Transverse colon (tissue), 4 donors: ENCODE results near the gene DNAH2. TPM values are rescaled to one million over a fixed set of nuclear protein-coding genes. Genes with fewer than 3 reads are reported as not detected.
A peak's percentile ranks its signal among the peaks of the same experiment; 100 is the strongest.

Experiments used
- DNase-seq: peaks from one replicate; pipeline ENCODE4 v3.0.0-alpha.2; 2019
- H3K27ac ChIP-seq, 4 donors: fragments of 200-600 bp; sonication (generic); 2 replicates each; pipeline ENCODE4 v1.5.1; 2016 to 2018; ENCODE audit warnings: inconsistent platforms in 4 of 4
- H3K27me3 ChIP-seq: fragments of 200-600 bp; sonication (generic); 2 replicates; pipeline ENCODE4 v1.5.1; 2017; ENCODE audit warnings: inconsistent platforms
- H3K36me3 ChIP-seq, 4 donors: fragments of 200-600 bp; sonication (generic); 2 replicates each; pipeline ENCODE4 v1.5.1; 2017 to 2019; ENCODE audit warnings: inconsistent platforms in 4 of 4
- H3K4me1 ChIP-seq, 4 donors: fragments of 200-600 bp; sonication (generic); 2 replicates each; pipeline ENCODE4 v1.5.1; 2017 to 2020; ENCODE audit warnings: inconsistent platforms in 4 of 4
- H3K4me3 ChIP-seq, 4 donors: fragments of 200-600 bp; sonication (generic); 1 replicate in 1 of 4; 2 replicates in 3 of 4; pipeline versions ENCODE4 v1.5.1 to v1.6.1; 2017 to 2019; ENCODE audit warnings: inconsistent platforms in 4 of 4
- H3K9me3 ChIP-seq, 2 donors: fragments of 200-600 bp; sonication (generic); 2 replicates each; pipeline ENCODE4 v1.5.1; 2017 to 2019; ENCODE audit warnings: inconsistent platforms in 2 of 2
- EP300 ChIP-seq: sonication (generic); formaldehyde crosslinking; IDR thresholded peaks from one replicate; pipeline ENCODE4 v1.6.1; 2017; ENCODE audit warnings: antibody characterized with exemption, low read depth
- POLR2A ChIP-seq: fragments of 450-650 bp; IDR thresholded peaks from one replicate; pipeline ENCODE4 v1.6.1; 2016; ENCODE audit warnings: antibody characterized with exemption, mild to moderate bottlenecking, moderate library complexity
- POLR2AphosphoS5 ChIP-seq, 3 donors: sonication (generic); formaldehyde crosslinking; IDR thresholded peaks; one replicate each; pipeline ENCODE4 v1.6.1; 2016; ENCODE audit warnings: antibody characterized with exemption in 3 of 3
- WGBS, 2 donors: methylation state at CpG; one replicate each; pipeline ENCODE4 v1.1.5; 2018; ENCODE audit warnings: low coverage in 1 of 2; 5-methylcytosine and 5-hydroxymethylcytosine counted together
- in situ Hi-C, 4 donors: fragments of 200-750 bp; cut with MboI; loops; one replicate each; pipeline versions ENCODE4 v1.15.0 to v1.15.1; 2017; ENCODE audit warnings: low sequenced_read_pairs in 3 of 4, low pct_ligation_motif_present in 1 of 4, low pct_unique_long_range_greater_than_20kb in 1 of 4
- intact Hi-C: fragments of 100-400 bp; cut with DNase I; formaldehyde crosslinking; loops from one replicate; pipeline ENCODE4 v1.15.1; 2023; ENCODE audit warnings: low total_unique reads
- total RNA-seq, 4 donors: library from RNA; depleted of rRNA; stranded (reverse); fragments of >200 nt; gene quantifications; one replicate each; pipeline ENCODE4 v1.1.0, GENCODE V29; 2016
- TF ChIP-seq, protein P1 (sequence below), 5 experiments: fragments of 200-600 bp in 3 of 5; fragments of 450-650 bp in 2 of 5; sonication (generic) in 3 of 5; IDR thresholded peaks; 1 replicate in 2 of 5; 2 replicates in 3 of 5; pipeline ENCODE4 v1.5.1; 2016 to 2017; ENCODE audit warnings: antibody characterized with exemption in 5 of 5, inconsistent platforms in 3 of 5, mild to moderate bottlenecking in 2 of 5, moderate library complexity in 1 of 5

DNAH2 gene
- total RNA-seq, 4 donors from 2014 or later, result under 0.01 to 0.55 (median 0.18) TPM

- peaks cover 15 to 38% (median 25%) of the 10 kb centered on the region in 4 donors for H3K4me1 ChIP-seq
- intact Hi-C loops (loop anchor here (5.0 kb wide), 1 partner anchor 53 kb away; the partner anchor contains the start of gene SHBG), in situ Hi-C loops (loop anchor here in 2 of 4 donors (5.0 to 10.0 kb wide), 2 partner anchors 51 to 53 kb away; partner anchors contain the start of gene SHBG (in 2 of the 2))
- TF ChIP-seq, protein P1, sequence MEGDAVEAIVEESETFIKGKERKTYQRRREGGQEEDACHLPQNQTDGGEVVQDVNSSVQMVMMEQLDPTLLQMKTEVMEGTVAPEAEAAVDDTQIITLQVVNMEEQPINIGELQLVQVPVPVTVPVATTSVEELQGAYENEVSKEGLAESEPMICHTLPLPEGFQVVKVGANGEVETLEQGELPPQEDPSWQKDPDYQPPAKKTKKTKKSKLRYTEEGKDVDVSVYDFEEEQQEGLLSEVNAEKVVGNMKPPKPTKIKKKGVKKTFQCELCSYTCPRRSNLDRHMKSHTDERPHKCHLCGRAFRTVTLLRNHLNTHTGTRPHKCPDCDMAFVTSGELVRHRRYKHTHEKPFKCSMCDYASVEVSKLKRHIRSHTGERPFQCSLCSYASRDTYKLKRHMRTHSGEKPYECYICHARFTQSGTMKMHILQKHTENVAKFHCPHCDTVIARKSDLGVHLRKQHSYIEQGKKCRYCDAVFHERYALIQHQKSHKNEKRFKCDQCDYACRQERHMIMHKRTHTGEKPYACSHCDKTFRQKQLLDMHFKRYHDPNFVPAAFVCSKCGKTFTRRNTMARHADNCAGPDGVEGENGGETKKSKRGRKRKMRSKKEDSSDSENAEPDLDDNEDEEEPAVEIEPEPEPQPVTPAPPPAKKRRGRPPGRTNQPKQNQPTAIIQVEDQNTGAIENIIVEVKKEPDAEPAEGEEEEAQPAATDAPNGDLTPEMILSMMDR (IDR thresholded peaks at IDR 0.05), result no peak
- TF ChIP-seq POLR2A (peak; percentile 50), POLR2AphosphoS5 (IDR thresholded peaks at IDR 0.05) (peak; percentile 85 to 94 (median 89)), EP300 (no peak)
- WGBS, 2 donors, result 0 to 4% methylated on average over 10 to 44 of the region's 44 CpGs
- peak overlapping the region; percentile 95 to 99 (median 98) for H3K27ac ChIP-seq
- DNase-seq, result peak; percentile 96
- no peaks in the 10 kb centered on the region for H3K36me3 ChIP-seq
- peak overlapping the region; percentile 58 to 93 (median 76) for H3K4me3 ChIP-seq
- H3K27me3 ChIP-seq, result no peaks in the 10 kb centered on the region
- H3K9me3 ChIP-seq, result no peaks in the 10 kb centered on the region
These were observed 31.9 kb upstream of the DNAH2 start for GRCh38 chr17:7685533-7686221.

DNA sequence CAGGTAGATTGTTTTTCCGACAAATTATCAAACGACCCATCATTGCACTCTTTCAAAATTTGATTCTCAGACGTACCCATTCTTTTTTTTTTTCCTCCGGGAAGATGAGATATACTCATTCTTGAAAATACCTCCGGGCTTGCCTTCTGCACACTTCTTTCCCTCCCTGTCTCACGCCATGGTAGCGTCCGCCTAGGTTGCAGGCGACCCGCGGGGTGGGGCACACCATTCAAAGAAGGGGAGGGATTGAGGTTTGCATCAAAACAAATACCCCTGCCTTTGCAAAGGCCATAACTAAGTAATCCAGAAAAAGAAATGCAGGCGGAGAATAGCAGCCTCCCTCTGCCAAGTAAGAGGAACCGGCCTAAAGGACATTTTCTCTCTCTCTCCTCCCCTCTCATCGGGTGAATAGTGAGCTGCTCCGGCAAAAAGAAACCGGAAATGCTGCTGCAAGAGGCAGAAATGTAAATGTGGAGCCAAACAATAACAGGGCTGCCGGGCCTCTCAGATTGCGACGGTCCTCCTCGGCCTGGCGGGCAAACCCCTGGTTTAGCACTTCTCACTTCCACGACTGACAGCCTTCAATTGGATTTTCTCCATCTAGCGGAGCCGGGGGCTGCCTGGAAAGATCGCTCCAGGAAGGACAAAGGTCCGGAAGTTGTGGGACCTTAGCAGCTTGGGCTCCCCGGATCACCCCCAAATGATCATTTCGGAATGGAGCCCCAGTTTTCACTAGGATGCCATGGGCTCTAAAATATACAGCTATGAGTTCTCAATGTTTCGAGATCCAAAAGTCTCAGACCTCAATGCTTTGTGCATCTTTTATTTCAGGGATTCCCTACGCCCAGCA lies 31.1 kb upstream of the DNAH2 start:
- Histone ChIP-seq H3K4me3 (peak overlapping the region; percentile 62 to 93 (median 82)), H3K27ac (peak overlapping the region; percentile 95 to 99 (median 98)), H3K27me3 (no peaks in the 10 kb centered on the region), H3K4me1 (peaks cover 15 to 38% (median 25%) of the 10 kb centered on the region in 4 donors), H3K36me3 (no peaks in the 10 kb centered on the region), H3K9me3 (no peaks in the 10 kb centered on the region)
- peak; percentile 93 to 97 (median 96) for TF ChIP-seq POLR2AphosphoS5 (IDR thresholded peaks at IDR 0.05)
- TF ChIP-seq EP300, result no peak
- TF ChIP-seq, protein P1 (IDR thresholded peaks at IDR 0.05), result no peak
- peak; percentile 92 for TF ChIP-seq POLR2A
- 0 to 1% methylated on average over 15 to 30 of the region's 30 CpGs for WGBS, 2 donors
- DNase-seq, result peak; percentile 80
- intact Hi-C loops (loop anchor here (5.0 kb wide), 1 partner anchor 54 kb away; the partner anchor contains the start of gene SHBG), in situ Hi-C loops (loop anchor here in 2 of 4 donors (5.0 to 10.0 kb wide), 2 partner anchors 52 to 54 kb away; partner anchors contain the start of gene SHBG (in 2 of the 2))

GRCh38 chr17:7687072-7687907 lies 30.3 kb upstream of the DNAH2 start, which contains the start of gene TP53:
Gene TP53, minus strand, starts transcription at chr17:7687490. Its CDS starts 10,896 bp downstream, at chr17:7676594.
- H3K36me3 ChIP-seq, result no peaks in the 10 kb centered on the region
- intact Hi-C loops (loop anchor here (5.0 kb wide), 1 partner anchor 55 kb away; the partner anchor contains the start of gene SHBG), in situ Hi-C loops (loop anchor here in 2 of 4 donors (5.0 to 10.0 kb wide), 2 partner anchors 52 to 55 kb away; partner anchors contain the start of gene SHBG (in 2 of the 2))
- TF ChIP-seq, protein P1 (IDR thresholded peaks at IDR 0.05), result no peak
- TF ChIP-seq POLR2AphosphoS5 (IDR thresholded peaks at IDR 0.05) (peak; percentile 93 to 95 (median 93)), EP300 (no peak), POLR2A (peak; percentile 87)
- no peaks in the 10 kb centered on the region for H3K9me3 ChIP-seq
- H3K4me3 ChIP-seq, result peak within 1 kb of the TSS; percentile 62 to 93 (median 82)
- DNase-seq, result peak; percentile 92
- peak within 1 kb of the TSS; percentile 95 to 99 (median 98) for H3K27ac ChIP-seq
- WGBS, 2 donors, result 0% methylated on average over 6 to 30 of the region's 30 CpGs
- no peaks in the 10 kb centered on the region for H3K27me3 ChIP-seq
- H3K4me1 ChIP-seq, result peaks cover 15 to 38% (median 25%) of the 10 kb centered on the region in 4 donors
